ENCODE results near the gene MTRR.

GRCh38 chr5:7848296-7848695, 20.7 kb upstream of the MTRR start:
- TF ChIP-seq POLR2A (IDR thresholded peaks at IDR 0.05; ENCODE audit: low read depth) = no peak
- no peak for TF ChIP-seq EP300 (IDR thresholded peaks at IDR 0.05)
- TF ChIP-seq, protein P1, sequence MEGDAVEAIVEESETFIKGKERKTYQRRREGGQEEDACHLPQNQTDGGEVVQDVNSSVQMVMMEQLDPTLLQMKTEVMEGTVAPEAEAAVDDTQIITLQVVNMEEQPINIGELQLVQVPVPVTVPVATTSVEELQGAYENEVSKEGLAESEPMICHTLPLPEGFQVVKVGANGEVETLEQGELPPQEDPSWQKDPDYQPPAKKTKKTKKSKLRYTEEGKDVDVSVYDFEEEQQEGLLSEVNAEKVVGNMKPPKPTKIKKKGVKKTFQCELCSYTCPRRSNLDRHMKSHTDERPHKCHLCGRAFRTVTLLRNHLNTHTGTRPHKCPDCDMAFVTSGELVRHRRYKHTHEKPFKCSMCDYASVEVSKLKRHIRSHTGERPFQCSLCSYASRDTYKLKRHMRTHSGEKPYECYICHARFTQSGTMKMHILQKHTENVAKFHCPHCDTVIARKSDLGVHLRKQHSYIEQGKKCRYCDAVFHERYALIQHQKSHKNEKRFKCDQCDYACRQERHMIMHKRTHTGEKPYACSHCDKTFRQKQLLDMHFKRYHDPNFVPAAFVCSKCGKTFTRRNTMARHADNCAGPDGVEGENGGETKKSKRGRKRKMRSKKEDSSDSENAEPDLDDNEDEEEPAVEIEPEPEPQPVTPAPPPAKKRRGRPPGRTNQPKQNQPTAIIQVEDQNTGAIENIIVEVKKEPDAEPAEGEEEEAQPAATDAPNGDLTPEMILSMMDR (IDR thresholded peaks at IDR 0.05) = no peak
- no peak for TF ChIP-seq POLR2AphosphoS5 (IDR thresholded peaks at IDR 0.05)

All from esophagus muscularis mucosa (tissue), 4 donors.